Activated CD4-positive, alpha-beta T cell treated with anti-CD3 and anti-CD28 coated beads for 48 hours (primary cell): ENCODE measurements around the gene PNPLA5.

ENCODE experiments used
- DNase-seq: peaks from one replicate; pipeline ENCODE4 v3.0.0-alpha.2; 2020

PNPLA5 gene

GRCh38 chr22:43835736-43836135, 56.1 kb downstream of the PNPLA5 start:
- DNase-seq, result no peak

- no peak for DNase-seq
Measured at GRCh38 chr22:43835166-43835565, 56.6 kb downstream of the PNPLA5 start.

GRCh38 chr22:43833286-43834240, 58.2 kb downstream of the PNPLA5 start:
- DNase-seq, result no peak

- no peak for DNase-seq
Measured at GRCh38 chr22:43832393-43833265, 59.2 kb downstream of the PNPLA5 start.

GRCh38 chr22:43831561-43832392, 60.0 kb downstream of the PNPLA5 start:
- DNase-seq, result no peak

- no peak for DNase-seq
Measured at GRCh38 chr22:43830931-43831560, 60.8 kb downstream of the PNPLA5 start.

GRCh38 chr22:43829904-43830851, 61.6 kb downstream of the PNPLA5 start:
- DNase-seq, result no peak
